Activated CD4-positive, alpha-beta T cell treated with anti-CD3 and anti-CD28 coated beads, Interleukin-2, amount 10 ng/mL, durations not matched to agents 7 days and 5 days (primary cell): ENCODE data around the gene ZBTB8A. TPM values are rescaled to one million over a fixed set of nuclear protein-coding genes. Genes with fewer than 3 reads are reported as not detected.

Experiments
- CTCF ChIA-PET: fragments of 350-600 bp; sonication (Branson Sonifier 250); formaldehyde crosslinking; loops from one replicate; lab custom pipeline; 2021; ENCODE audit warnings: antibody characterized with exemption; lab: Charles Lee
- POLR2A ChIA-PET: fragments of 350-600 bp; sonication (Branson Sonifier 250); formaldehyde crosslinking; loops from one replicate; lab custom pipeline; 2021; ENCODE audit warnings: antibody characterized with exemption; lab: Charles Lee
- DNase-seq: peaks from one replicate; pipeline ENCODE4 v3.0.0-alpha.2; 2020
- H3K27ac Mint-ChIP-seq: one replicate; pipeline ENCODE4 v1.8.0; 2021; ENCODE audit warnings: mild to moderate bottlenecking, moderate library complexity, mixed read lengths
- H3K27me3 Mint-ChIP-seq: one replicate; pipeline ENCODE4 v1.8.0; 2021; ENCODE audit warnings: mixed read lengths
- H3K36me3 Mint-ChIP-seq: one replicate; pipeline ENCODE4 v1.8.0; 2021; ENCODE audit warnings: low read depth, mixed read lengths
- H3K4me1 Mint-ChIP-seq: one replicate; pipeline ENCODE4 v1.8.0; 2021; ENCODE audit warnings: mixed read lengths
- H3K4me3 Mint-ChIP-seq: one replicate; pipeline ENCODE4 v1.8.0; 2021; ENCODE audit warnings: mild to moderate bottlenecking, moderate library complexity, mixed read lengths
- H3K9me3 Mint-ChIP-seq: one replicate; pipeline ENCODE4 v1.8.0; 2021; ENCODE audit warnings: mixed read lengths
- total RNA-seq, 2 experiments: library from RNA; stranded (reverse); gene quantifications; one replicate each; pipeline ENCODE4 v1.2.3, GENCODE V29; 2021

ZBTB8A gene
- total RNA-seq, 2 experiments from 2014 or later, result 0.20 to 0.31 TPM

DNA sequence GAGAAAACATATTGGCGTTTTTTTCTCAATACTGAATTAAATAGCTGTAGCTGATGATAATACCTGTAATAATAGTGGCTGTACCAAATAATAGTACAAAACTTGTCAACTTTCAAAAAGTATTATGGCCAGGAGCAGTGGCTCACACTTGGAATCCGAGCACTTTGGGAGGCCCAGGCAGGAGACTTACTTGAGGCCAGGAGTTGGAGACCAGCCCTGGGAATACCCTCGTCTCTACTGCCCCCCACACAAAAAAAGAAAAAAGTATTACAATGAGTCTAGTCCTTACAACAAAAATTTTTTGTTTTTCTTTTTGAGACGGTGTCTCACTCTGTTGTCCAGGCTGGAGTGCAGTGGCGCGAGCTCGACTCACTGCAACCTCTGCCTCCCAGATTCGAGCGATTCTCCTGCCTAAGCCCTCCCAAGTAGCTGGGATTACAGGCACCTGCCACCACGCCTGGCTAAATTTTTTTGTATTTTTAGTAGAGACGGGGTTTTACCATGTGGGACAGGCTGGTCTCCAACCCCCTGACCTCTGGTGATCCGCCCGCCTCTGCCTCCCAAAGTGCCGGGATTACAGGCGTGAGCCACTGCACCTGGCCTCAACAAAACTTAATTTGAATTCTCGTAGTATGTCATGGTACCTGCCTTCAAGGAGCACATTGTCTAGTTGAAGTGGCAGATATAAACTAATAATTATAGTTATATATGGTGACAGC, 113.2 kb downstream of the ZBTB8A start:
- ChIA-PET CTCF (interaction anchor here (0.6 to 1.4 kb wide), 2 partner anchors 11 to 134 kb away, joined by 3 to 4 read pairs; no protein-coding TSS in a partner anchor), POLR2A (no interaction called here)
- Mint-ChIP-seq H3K4me3 (peak overlapping the region; percentile 88), H3K27ac (peak overlapping the region; percentile 100), H3K27me3 (no peaks in the 10 kb centered on the region), H3K4me1 (peaks cover 49% of the 10 kb centered on the region), H3K36me3 (peaks cover 57% of the 10 kb centered on the region), H3K9me3 (no peaks in the 10 kb centered on the region)
- no peak for DNase-seq

Other genes starting within 250 kb of the ZBTB8A start
- gene HDAC1, start 247.3 kb upstream of the ZBTB8A start, total RNA-seq, result 100 to 1,000 TPM; 226 to 230 TPM
- 10 to 100 TPM; 31.0 to 31.6 TPM for gene MARCKSL1, start 203.2 kb upstream of the ZBTB8A start, total RNA-seq
- 1 to 10 TPM; 8.2 to 8.5 TPM for gene FAM229A, start 176.9 kb upstream of the ZBTB8A start, total RNA-seq
- gene TSSK3, start 176.9 kb upstream of the ZBTB8A start, total RNA-seq, result 1 to 10 TPM; 1.5 to 2.2 TPM
- 10 to 100 TPM; 42.9 to 44.6 TPM for gene BSDC1, start 145.0 kb upstream of the ZBTB8A start, total RNA-seq
- not detected for gene ZBTB8B, start 74.4 kb upstream of the ZBTB8A start, total RNA-seq
- gene ZBTB8OS, start 111.1 kb downstream of the ZBTB8A start, total RNA-seq, result 10 to 100 TPM; 51.0 to 57.6 TPM
- 100 to 1,000 TPM; 311 TPM for gene RBBP4, start 111.8 kb downstream of the ZBTB8A start, total RNA-seq
- gene SYNC, start 163.3 kb downstream of the ZBTB8A start, total RNA-seq, result not detected